AG04450 (cell line): Measurements from ENCODE around the gene HRH3. TPM values are rescaled to one million over a fixed set of nuclear protein-coding genes. Genes with fewer than 3 reads are reported as not detected.

ENCODE experiments used
- CTCF ChIA-PET: fragments of 300-600, 350-600 bp; formaldehyde crosslinking; extraction: SDS; loops from one replicate; lab custom pipeline; 2022; ENCODE audit warnings: antibody characterized with exemption, inconsistent platforms; lab: Charles Lee
- POLR2A ChIA-PET: fragments of 350-600 bp; formaldehyde crosslinking; extraction: SDS; loops from one replicate; lab custom pipeline; 2021; ENCODE audit warnings: antibody characterized with exemption, inconsistent platforms; lab: Yijun Ruan, JAX
- DNase-seq: peaks from one replicate; pipeline ENCODE4 v3.0.0-alpha.2; 2011; ENCODE audit warnings: low read depth, low spot score
- H3K27ac ChIP-seq: one replicate; pipeline ENCODE4 v1.5.1; 2012; ENCODE audit warnings: low read depth, low read length, control low read depth
- H3K27me3 ChIP-seq: one replicate; pipeline ENCODE4 v1.6.0; 2012; ENCODE audit warnings: low read length; ENCODE audit not compliant: control insufficient read depth, insufficient read depth
- H3K4me3 ChIP-seq: 2 replicates; pipeline ENCODE4 v1.5.1; 2011; ENCODE audit warnings: mild to moderate bottlenecking, low read depth, low read length, control low read depth
- H3K9me3 ChIP-seq: 2 replicates; pipeline ENCODE4 v1.5.1; 2012; ENCODE audit warnings: low read length; ENCODE audit not compliant: control insufficient read depth, insufficient read depth
- polyA plus RNA-seq: library from polyadenylated mRNA; depleted of rRNA; stranded (reverse); fragments of >200 nt; gene quantifications from 2 replicates; pipeline ENCODE4 v1.2.3, GENCODE V29; 2011
- TF ChIP-seq, protein P1 (sequence below): IDR thresholded peaks from 2 replicates; pipeline ENCODE4 v1.5.1; 2011; ENCODE audit warnings: low read depth, low read length, control low read depth, inconsistent platforms

HRH3 gene
- polyA plus RNA-seq, 1 experiment, result not detected

DNA sequence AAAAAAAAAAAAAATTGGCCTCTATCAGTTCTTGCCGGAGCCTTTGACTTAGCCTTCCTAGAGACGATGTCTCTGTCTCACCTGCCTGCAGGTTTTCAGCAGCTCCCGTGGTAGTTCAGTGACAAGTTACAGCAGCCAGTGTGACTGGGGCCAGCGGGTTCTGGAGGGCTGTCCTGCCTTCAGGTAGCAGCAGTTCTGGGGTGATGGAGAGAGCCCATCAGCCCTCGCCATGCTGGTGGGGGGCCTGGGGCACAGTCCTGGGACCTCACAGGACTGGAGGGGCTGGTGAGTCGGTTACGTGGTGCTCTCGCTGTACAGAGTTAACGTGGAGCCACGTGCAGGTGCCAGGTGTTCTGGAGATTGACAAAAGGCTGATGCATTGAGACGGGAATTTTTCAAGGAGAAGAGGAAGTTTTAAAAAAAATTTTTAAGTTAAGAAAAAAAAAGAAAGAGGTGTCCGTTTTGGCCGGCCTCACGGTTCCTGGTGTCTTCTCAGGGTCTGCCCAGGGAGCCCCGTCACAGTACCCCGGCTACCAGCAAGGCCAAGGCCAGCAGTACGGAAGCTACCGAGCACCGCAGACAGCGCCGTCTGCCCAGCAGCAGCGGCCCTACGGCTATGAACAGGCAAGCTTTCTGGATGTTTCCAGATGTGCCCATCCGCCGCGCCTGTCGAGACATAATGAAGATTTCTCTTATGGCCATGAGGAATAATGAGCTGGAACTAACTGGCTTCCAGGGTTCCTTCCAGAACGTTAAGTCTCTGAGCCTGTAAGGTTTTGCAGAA, 45.9 kb downstream of the HRH3 start:
- no peaks in the 10 kb centered on the region for H3K27me3 ChIP-seq
- no peak for DNase-seq
- ChIA-PET POLR2A (no interaction called here), CTCF (no interaction called here)
- no peak overlapping the region for H3K27ac ChIP-seq
- H3K9me3 ChIP-seq, result no peaks in the 10 kb centered on the region
- H3K4me3 ChIP-seq, result no peak overlapping the region
- TF ChIP-seq, protein P1, sequence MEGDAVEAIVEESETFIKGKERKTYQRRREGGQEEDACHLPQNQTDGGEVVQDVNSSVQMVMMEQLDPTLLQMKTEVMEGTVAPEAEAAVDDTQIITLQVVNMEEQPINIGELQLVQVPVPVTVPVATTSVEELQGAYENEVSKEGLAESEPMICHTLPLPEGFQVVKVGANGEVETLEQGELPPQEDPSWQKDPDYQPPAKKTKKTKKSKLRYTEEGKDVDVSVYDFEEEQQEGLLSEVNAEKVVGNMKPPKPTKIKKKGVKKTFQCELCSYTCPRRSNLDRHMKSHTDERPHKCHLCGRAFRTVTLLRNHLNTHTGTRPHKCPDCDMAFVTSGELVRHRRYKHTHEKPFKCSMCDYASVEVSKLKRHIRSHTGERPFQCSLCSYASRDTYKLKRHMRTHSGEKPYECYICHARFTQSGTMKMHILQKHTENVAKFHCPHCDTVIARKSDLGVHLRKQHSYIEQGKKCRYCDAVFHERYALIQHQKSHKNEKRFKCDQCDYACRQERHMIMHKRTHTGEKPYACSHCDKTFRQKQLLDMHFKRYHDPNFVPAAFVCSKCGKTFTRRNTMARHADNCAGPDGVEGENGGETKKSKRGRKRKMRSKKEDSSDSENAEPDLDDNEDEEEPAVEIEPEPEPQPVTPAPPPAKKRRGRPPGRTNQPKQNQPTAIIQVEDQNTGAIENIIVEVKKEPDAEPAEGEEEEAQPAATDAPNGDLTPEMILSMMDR, result no peak

DNA sequence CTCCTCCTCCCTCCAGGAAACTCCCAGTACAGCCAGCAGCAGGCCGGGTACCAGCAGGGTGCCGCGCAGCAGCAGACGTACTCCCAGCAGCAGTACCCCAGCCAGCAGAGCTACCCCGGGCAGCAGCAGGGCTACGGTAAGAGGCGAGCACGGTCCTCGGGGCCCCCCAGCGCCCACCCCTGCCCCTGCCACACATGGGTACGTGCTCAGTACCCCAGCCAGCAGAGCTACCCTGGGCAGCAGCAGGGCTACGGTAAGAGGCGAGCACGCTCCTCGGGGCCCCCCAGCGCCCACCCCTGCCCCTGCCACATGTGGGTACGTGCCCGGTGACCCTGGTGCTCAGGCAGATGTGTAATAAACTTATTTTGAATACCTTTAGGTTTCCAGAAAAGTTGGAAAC, 47.4 kb downstream of the HRH3 start:
- ChIA-PET POLR2A (no interaction called here), CTCF (no interaction called here)
- no peaks in the 10 kb centered on the region for H3K9me3 ChIP-seq
- no peak for DNase-seq
- no peaks in the 10 kb centered on the region for H3K27me3 ChIP-seq
- TF ChIP-seq, protein P1, result no peak
- no peak overlapping the region for H3K4me3 ChIP-seq
- H3K27ac ChIP-seq, result no peak overlapping the region

DNA sequence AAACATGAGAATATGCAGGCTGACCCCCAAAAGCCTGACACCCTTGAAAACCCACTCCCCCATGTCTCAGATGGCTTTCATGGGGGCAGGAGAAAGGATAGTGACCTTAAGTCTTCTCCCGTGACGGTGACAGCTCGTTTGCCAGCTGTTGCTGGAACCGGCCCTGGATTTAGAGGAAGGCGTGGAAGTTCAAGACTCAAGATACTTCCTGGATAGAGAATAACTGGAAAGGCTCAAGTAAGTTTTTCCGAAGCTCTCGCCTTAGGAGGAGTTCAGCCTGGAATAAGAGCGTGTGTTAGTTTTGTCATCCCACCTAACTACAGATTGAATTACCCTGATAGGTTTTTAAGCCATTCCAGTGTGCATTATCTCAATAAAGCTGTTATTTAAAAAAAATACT, 48.8 kb downstream of the HRH3 start:
- no peaks in the 10 kb centered on the region for H3K9me3 ChIP-seq
- TF ChIP-seq, protein P1, result no peak
- no peak overlapping the region for H3K4me3 ChIP-seq
- no peaks in the 10 kb centered on the region for H3K27me3 ChIP-seq
- CTCF ChIA-PET, result interaction anchor here (1.4 kb wide), 1 partner anchor 26 kb away, joined by 4 read pairs; no protein-coding TSS in a partner anchor
- POLR2A ChIA-PET, result interaction anchor here (0.7 kb wide), 1 partner anchor 37 kb away, joined by 3 read pairs; no protein-coding TSS in a partner anchor
- no peak for DNase-seq
- no peak overlapping the region for H3K27ac ChIP-seq

DNA sequence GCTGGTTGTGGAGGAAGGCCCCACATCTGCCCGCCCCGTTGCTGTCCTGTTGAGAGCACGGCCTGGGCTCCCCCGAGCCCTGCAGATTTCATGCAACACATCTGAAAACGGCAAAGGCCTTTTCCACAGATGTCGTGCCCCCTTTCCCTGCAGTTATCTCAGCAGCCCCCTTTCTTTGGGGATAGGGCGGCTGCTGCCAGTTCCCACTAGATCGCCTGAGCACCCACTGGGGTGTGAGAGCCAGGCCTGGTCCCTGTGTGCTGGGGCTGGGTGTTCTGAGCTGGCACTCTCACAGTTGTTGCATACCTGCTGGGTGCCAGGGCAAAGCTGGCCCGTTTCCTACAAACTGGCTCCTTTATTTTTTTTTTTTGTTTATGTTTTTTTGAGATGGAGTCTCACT, 49.5 kb downstream of the HRH3 start:
- Histone ChIP-seq H3K27ac (no peak overlapping the region), H3K4me3 (no peak overlapping the region), H3K27me3 (no peaks in the 10 kb centered on the region), H3K9me3 (no peaks in the 10 kb centered on the region; the same call in 1 of the 2 replicates)
- POLR2A ChIA-PET, result no interaction called here
- TF ChIP-seq, protein P1, result no peak
- CTCF ChIA-PET, result no interaction called here
- DNase-seq, result no peak

DNA sequence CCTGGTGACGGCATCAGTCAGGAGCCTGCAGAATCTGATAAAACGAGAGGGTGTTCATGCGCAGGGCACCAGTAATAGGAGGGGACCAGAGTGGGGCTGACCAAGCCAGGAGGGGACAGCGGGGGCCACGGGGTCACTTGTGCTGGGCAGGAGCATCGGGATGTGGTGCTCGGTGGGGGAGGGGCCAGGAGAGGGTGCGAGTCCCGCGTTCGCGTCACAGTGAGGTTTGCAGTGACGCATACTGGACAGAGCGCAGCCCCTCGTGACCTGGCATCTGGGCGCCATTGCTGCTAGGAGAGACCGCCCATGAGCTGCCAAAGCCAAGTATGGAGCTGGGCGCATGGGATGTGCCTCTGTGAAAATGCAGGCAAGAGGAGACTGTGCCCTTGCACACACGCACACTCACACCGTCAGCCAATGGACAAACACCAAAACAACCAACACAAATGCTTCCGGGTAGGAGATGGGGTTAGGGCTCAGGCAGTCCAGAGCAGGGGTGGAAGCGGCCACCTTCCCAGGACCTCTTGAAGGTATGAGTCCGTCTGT, 51.1 kb downstream of the HRH3 start:
- Histone ChIP-seq H3K4me3 (no peak overlapping the region), H3K27ac (no peak overlapping the region), H3K27me3 (no peaks in the 10 kb centered on the region), H3K9me3 (no peaks in the 10 kb centered on the region; the same call in 1 of the 2 replicates)
- CTCF ChIA-PET, result no interaction called here
- TF ChIP-seq, protein P1, result no peak
- DNase-seq, result no peak
- POLR2A ChIA-PET, result no interaction called here
